CD4-positive, alpha-beta T cell treated with Interferon alpha-2 for 1 hour (primary cell): ENCODE results near the gene RNF207.

Experiments used
- DNase-seq, 2 donors: peaks; one replicate each; pipeline ENCODE4 v3.0.0-alpha.2; 2020 to 2022

Gene RNF207

DNA sequence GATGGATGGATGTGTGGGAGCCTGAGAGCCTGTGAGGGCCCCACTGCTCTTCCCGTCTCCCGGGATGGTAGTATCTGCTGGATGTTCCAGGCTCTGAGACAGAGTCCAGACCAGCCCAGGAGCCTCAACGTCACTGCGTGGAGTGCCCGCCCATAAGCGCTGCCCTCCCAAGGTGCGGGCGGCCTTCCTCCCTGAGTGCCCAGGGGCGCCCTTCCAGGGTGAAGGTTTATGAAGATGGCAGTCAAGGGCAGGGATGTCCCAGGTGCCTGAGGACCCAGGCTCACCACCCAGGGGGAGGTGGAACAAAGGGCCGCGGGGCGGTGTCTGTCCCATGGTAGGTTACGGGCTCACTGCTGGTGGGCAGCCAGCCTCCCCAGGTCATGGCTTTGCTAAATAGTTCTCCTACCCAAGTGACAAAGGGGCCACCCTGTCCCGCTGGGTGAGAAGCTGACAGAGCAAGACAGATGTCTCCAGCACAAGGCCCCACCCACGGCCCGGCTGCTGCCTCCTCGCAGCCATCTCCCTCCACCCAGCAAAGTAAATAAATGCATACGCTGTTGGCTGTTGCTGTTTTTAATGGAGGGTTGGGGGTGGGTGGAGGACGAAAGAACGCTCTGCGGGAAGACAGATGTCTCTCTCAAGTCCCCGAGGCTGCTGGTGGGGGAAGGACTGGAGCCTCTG, 63.9 kb downstream of the RNF207 start:
- no peak for DNase-seq

- no peak for DNase-seq
Measured at GRCh38 chr1:6270401-6270800, 64.5 kb downstream of the RNF207 start.
